Fibroblast of pulmonary artery (primary cell): ENCODE measurements around the gene SH2B3.

Experiments used
- DNase-seq: peaks from one replicate; pipeline ENCODE4 v3.0.0-alpha.2; 2010; ENCODE audit warnings: low read depth
- H3K4me3 ChIP-seq: replicated peaks from 2 replicates; pipeline ENCODE4 v1.5.1; 2011; ENCODE audit warnings: low read depth, mild to moderate bottlenecking, control low read depth, low read length, moderate library complexity
- CTCF ChIP-seq: IDR thresholded peaks from 2 replicates; pipeline ENCODE4 v1.5.1; 2011; ENCODE audit warnings: mild to moderate bottlenecking, control low read depth, low read length, inconsistent platforms; ENCODE audit errors: missing control alignments

Gene SH2B3

GRCh38 chr12:111406474-111407376 is 1.0 kb downstream of the SH2B3 start:
- TF ChIP-seq CTCF, result no peak

DNA sequence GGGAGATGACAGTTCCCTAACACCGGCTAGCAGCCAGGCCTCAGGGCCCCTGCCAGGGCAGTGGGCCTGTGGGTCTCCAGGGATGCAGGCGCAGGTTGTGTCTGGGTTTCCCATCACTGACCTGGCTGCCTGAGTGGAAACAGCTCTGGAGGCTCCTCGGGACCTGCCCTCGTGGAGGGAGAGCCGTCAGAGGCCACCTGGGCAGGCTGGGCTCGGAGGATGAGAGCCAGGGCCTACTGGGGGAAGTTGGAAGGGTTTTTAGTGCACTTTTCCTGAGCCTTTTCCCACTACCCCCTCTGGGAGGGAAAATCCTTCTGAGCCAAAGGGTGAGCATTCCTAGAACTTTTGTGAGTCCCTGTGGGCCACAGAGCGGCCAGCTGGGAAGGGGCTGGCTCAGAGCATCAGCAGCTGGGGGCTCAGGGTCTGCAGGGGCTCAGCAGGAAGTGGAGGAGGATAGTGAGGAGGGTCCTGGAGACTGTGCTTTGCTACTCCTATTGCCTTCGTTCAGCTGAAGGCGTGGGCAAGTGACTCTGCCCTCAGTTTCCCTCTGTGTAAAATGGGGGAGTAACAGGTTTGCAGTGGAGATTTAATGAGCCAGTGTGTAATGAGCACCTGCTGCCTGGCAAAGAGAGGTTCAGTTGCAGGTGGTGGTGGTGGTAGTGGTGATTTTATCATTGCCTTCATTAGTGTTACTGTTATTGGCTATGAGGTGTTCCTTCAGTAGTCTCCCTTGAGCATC is 1.8 kb downstream of the SH2B3 start:
- TF ChIP-seq CTCF, result no peak
- H3K4me3 ChIP-seq, result peak overlapping the region; percentile 90
- DNase-seq, result no peak

More at GRCh38 chr12:111406474-111407376, 1.0 kb downstream of the SH2B3 start:
- H3K4me3 ChIP-seq, result peak overlapping the region; percentile 90
- no peak for DNase-seq

- no peak for DNase-seq
- peak overlapping the region; percentile 90 for H3K4me3 ChIP-seq
- no peak for TF ChIP-seq CTCF
Observed at GRCh38 chr12:111408116-111408440, 2.4 kb downstream of the SH2B3 start.

GRCh38 chr12:111408686-111409402 is 3.1 kb downstream of the SH2B3 start:
- peak overlapping the region; percentile 90 for H3K4me3 ChIP-seq
- no peak for TF ChIP-seq CTCF

DNA sequence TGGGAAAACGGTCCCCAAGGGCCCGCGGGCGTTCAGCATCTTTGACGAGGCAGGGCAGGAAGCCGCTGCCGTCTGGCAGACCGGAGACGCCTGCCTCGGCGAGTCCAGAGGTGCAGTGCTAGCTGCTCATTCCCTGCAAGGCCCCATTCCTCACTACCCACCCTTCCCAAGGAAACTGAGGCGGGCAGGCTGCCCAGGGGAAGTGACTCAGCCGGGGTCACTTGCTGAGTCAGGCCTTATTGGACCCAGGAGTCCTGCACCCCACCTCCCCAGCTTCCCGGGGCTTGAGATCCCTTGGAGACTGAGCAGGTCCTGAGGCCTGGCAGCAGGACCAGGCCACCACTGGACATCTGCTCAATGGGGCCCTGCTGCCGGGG is 3.7 kb downstream of the SH2B3 start:
- peak overlapping the region; percentile 31 for H3K4me3 ChIP-seq
- peak; percentile 54 for DNase-seq
- no peak for TF ChIP-seq CTCF

More at GRCh38 chr12:111408686-111409402, 3.1 kb downstream of the SH2B3 start:
- no peak for DNase-seq

GRCh38 chr12:111409780-111410430 is 4.2 kb downstream of the SH2B3 start:
- H3K4me3 ChIP-seq, result peak overlapping the region; percentile 31
- no peak for TF ChIP-seq CTCF
- DNase-seq, result peak; percentile 78
